ENCODE data around the gene WNT7A.

Gene WNT7A

GRCh38 chr3:13844911-13845310 is 35.0 kb downstream of the WNT7A start:
- no peak for DNase-seq (ENCODE audit: low read depth)

- no peak for DNase-seq (ENCODE audit: low read depth)
These were observed 35.6 kb downstream of the WNT7A start for GRCh38 chr3:13844286-13844685.

- no peak for DNase-seq (ENCODE audit: low read depth)
These were observed 36.5 kb downstream of the WNT7A start for GRCh38 chr3:13843351-13843750.

GRCh38 chr3:13842226-13842625 is 37.6 kb downstream of the WNT7A start:
- DNase-seq (ENCODE audit: low read depth), result no peak

- DNase-seq (ENCODE audit: low read depth), result no peak
These were observed 38.0 kb downstream of the WNT7A start for GRCh38 chr3:13841826-13842225.

GRCh38 chr3:13841141-13841540 is 38.7 kb downstream of the WNT7A start:
- DNase-seq (ENCODE audit: low read depth), result no peak

- DNase-seq (ENCODE audit: low read depth), result no peak
These were observed 39.4 kb downstream of the WNT7A start for GRCh38 chr3:13840456-13840855.

- DNase-seq (ENCODE audit: low read depth), result no peak
These were observed 40.0 kb downstream of the WNT7A start for GRCh38 chr3:13839726-13840340.

GRCh38 chr3:13839253-13839652 is 40.6 kb downstream of the WNT7A start:
- DNase-seq (ENCODE audit: low read depth), result no peak

GRCh38 chr3:13838421-13838820 is 41.5 kb downstream of the WNT7A start:
- DNase-seq (ENCODE audit: low read depth), result no peak

GRCh38 chr3:13837751-13838150 is 42.1 kb downstream of the WNT7A start:
- no peak for DNase-seq (ENCODE audit: low read depth)

GRCh38 chr3:13836658-13837587 is 42.9 kb downstream of the WNT7A start:
- DNase-seq (ENCODE audit: low read depth), result no peak

- no peak for DNase-seq (ENCODE audit: low read depth)
These were observed 44.6 kb downstream of the WNT7A start for GRCh38 chr3:13835246-13835645.

GRCh38 chr3:13834258-13835035 is 45.4 kb downstream of the WNT7A start:
- DNase-seq (ENCODE audit: low read depth), result no peak

- DNase-seq (ENCODE audit: low read depth), result no peak
These were observed 46.2 kb downstream of the WNT7A start for GRCh38 chr3:13833506-13834257.

GRCh38 chr3:13832130-13832529 is 47.7 kb downstream of the WNT7A start:
- DNase-seq (ENCODE audit: low read depth), result no peak

GRCh38 chr3:13831386-13831996 is 48.4 kb downstream of the WNT7A start:
- no peak for DNase-seq (ENCODE audit: low read depth)

- DNase-seq (ENCODE audit: low read depth), result no peak
These were observed 50.6 kb downstream of the WNT7A start for GRCh38 chr3:13829311-13829710.

- DNase-seq (ENCODE audit: low read depth), result no peak
These were observed 51.2 kb downstream of the WNT7A start for GRCh38 chr3:13828501-13829265.

- DNase-seq (ENCODE audit: low read depth), result no peak
These were observed 52.2 kb downstream of the WNT7A start for GRCh38 chr3:13827699-13828098.

- DNase-seq (ENCODE audit: low read depth), result no peak
These were observed 52.6 kb downstream of the WNT7A start for GRCh38 chr3:13827256-13827655.
